GM12874 (cell line): ENCODE data around the gene LMNTD2.

Experiments
- CTCF ChIP-seq: IDR thresholded peaks from 2 replicates; pipeline ENCODE4 v1.5.1; 2011; ENCODE audit warnings: low read depth, mild to moderate bottlenecking, control low read depth, low read length, moderate library complexity; ENCODE audit not compliant: insufficient read depth

Gene LMNTD2

GRCh38 chr11:593347-593746 is 32.8 kb upstream of the LMNTD2 start:
- TF ChIP-seq CTCF, result no peak

- TF ChIP-seq CTCF, result no peak
These were observed 32.4 kb upstream of the LMNTD2 start for GRCh38 chr11:592918-593317.

- TF ChIP-seq CTCF, result no peak
These were observed 32.0 kb upstream of the LMNTD2 start for GRCh38 chr11:592501-592900.

GRCh38 chr11:590997-591396 is 30.5 kb upstream of the LMNTD2 start:
- no peak for TF ChIP-seq CTCF

GRCh38 chr11:589798-590197 is 29.3 kb upstream of the LMNTD2 start:
- TF ChIP-seq CTCF, result no peak

- TF ChIP-seq CTCF, result no peak
These were observed 27.4 kb upstream of the LMNTD2 start for GRCh38 chr11:587978-588380.

- TF ChIP-seq CTCF, result no peak
These were observed 27.0 kb upstream of the LMNTD2 start for GRCh38 chr11:587546-587945.
